ENCODE data around the gene CLIC4. TPM values are rescaled to one million over a fixed set of nuclear protein-coding genes. Genes with fewer than 3 reads are reported as not detected.

CLIC4 gene
- polyA plus RNA-seq, 1 donor (not counting 4 experiments of a cell fraction or from before 2014, with no cell fraction given) = 130 TPM

DNA sequence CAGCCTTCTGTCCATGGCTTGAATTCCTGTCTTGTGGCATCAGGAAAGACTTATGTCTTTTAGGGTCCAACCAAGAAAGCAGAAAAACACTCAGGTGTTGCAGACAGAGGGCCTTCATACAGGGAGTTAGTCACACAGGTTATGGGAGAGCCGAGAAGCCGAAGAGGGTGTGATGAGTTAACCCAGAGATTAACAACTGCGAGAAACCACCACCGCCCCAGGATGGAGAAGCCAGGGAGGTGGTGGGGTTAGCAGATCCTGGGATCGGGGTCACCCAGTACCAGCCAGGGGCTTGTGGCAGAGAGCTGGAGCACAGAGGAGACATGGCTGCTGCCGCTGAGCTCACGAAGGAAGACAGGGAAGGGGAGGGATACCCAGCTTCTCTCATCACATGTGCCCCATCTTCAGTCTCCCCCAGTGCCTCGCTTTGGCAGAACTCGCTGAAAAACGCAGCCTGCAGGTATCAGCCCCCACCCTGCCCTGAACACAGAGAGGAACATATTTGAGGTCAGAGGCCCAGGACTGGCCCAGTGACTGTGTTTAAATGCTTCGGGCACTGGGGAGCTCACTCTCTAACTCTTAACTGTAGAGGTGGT lies 126.2 kb downstream of the CLIC4 start:
- dilution Hi-C loops (cut with MboI; ENCODE audit: extremely low pct_ligation_motif_present, low sequenced_read_pairs) = no loop called here
- Histone ChIP-seq H2AFZ (ENCODE audit: control insufficient read depth, low read length) (no peak overlapping the region), H4K20me1 (ENCODE audit: control insufficient read depth, extremely low read depth, insufficient read depth, low read length) (no peaks in the 10 kb centered on the region), H3K4me1 (ENCODE audit: control insufficient read depth, extremely low read depth, insufficient read depth, low read length) (peaks cover 11% of the 10 kb centered on the region), H3K36me3 (ENCODE audit: control insufficient read depth in 2 of 2, extremely low read depth in 1 of 2, insufficient read depth in 2 of 2, low read length in 2 of 2) (no peaks in the 10 kb centered on the region), H3K27ac (ENCODE audit: control insufficient read depth, insufficient read depth, low read length) (no peak overlapping the region), H3K9me3 (ENCODE audit: control insufficient read depth, low read depth, low read length) (no peaks in the 10 kb centered on the region), H3K4me3 (ENCODE audit: control insufficient read depth in 2 of 3, extremely low read depth in 1 of 3, insufficient read depth in 2 of 3, low read depth in 1 of 3, low read length in 3 of 3) (no peak overlapping the region), H3K9ac (ENCODE audit: control insufficient read depth, extremely low read depth, insufficient read depth, low read length) (no peak overlapping the region), H3K4me2 (ENCODE audit: control insufficient read depth, extremely low read depth, insufficient read depth, low read depth, low read length) (no peak overlapping the region), H3K79me2 (ENCODE audit: control insufficient read depth, insufficient read depth, low read length) (no peaks in the 10 kb centered on the region), H3K9me1 (ENCODE audit: control insufficient read depth, extremely low read depth, insufficient read depth, low read length) (no peaks in the 10 kb centered on the region), H3K27me3 (ENCODE audit: control insufficient read depth, extremely low read depth, insufficient read depth, low read length) (peaks cover 7% of the 10 kb centered on the region)
- no peak for FAIRE-seq
- no peak for DNase-seq (ENCODE audit: low read depth, low spot score)
- no peak for TF ChIP-seq EZH2 (IDR thresholded peaks at IDR 0.05; ENCODE audit: low read length)
- TF ChIP-seq, protein P1, sequence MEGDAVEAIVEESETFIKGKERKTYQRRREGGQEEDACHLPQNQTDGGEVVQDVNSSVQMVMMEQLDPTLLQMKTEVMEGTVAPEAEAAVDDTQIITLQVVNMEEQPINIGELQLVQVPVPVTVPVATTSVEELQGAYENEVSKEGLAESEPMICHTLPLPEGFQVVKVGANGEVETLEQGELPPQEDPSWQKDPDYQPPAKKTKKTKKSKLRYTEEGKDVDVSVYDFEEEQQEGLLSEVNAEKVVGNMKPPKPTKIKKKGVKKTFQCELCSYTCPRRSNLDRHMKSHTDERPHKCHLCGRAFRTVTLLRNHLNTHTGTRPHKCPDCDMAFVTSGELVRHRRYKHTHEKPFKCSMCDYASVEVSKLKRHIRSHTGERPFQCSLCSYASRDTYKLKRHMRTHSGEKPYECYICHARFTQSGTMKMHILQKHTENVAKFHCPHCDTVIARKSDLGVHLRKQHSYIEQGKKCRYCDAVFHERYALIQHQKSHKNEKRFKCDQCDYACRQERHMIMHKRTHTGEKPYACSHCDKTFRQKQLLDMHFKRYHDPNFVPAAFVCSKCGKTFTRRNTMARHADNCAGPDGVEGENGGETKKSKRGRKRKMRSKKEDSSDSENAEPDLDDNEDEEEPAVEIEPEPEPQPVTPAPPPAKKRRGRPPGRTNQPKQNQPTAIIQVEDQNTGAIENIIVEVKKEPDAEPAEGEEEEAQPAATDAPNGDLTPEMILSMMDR (optimal IDR thresholded peaks at IDR 0.05 in 1 of 3, IDR thresholded peaks at IDR 0.05 in 1 of 3, conservative IDR thresholded peaks at IDR 0.05 in 1 of 3; ENCODE audit: extremely low read depth in 1 of 3, insufficient read depth in 2 of 3, low read length in 3 of 3) = no peak

DNA sequence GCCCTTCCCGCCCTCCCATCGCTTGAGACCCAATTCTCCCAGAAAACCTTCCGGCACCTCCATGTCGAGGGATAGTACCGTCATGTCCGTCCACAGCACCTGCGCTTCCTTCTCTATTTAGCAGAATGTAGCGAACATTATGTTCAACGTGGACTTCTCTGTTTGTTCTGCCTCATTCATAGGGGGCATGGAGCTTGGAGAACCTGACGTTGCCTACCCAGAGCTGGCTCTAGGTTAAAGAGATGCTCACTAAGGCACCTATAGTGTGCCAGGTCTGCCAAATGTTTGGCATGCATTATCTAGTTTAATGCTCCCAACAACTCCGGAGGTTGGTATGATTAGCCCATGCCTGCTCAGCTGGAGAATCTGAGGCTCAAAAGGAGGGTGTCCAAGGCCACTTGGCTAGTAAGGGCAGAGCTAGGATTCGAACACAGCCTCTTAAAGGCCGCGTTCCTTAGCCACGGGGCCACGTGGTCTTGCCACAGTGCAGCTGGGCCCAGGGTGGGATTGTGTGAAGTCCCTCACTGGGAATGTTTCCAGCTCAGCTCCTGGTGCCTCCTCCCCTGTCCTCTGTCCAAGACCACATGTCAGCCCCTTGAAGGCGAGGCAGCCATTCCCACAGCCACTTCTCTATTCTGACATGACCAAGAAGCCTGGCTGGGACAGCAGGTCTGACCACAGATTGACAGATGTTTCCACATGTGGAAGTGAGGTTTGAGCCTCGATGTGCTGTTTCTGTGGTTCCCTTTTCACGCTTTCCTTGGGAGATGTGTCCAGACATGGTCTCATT lies 127.0 kb downstream of the CLIC4 start:
- no peak for FAIRE-seq
- no peak overlapping the region for H3K4me2 ChIP-seq (ENCODE audit: control insufficient read depth, extremely low read depth, insufficient read depth, low read depth, low read length)
- dilution Hi-C loops (cut with MboI; ENCODE audit: extremely low pct_ligation_motif_present, low sequenced_read_pairs) = no loop called here

More for the DNA sequence above, 127.0 kb downstream of the CLIC4 start:
- H4K20me1 ChIP-seq (ENCODE audit: control insufficient read depth, extremely low read depth, insufficient read depth, low read length) = no peaks in the 10 kb centered on the region
- H3K9me1 ChIP-seq (ENCODE audit: control insufficient read depth, extremely low read depth, insufficient read depth, low read length) = no peaks in the 10 kb centered on the region
- H3K27me3 ChIP-seq (ENCODE audit: control insufficient read depth, extremely low read depth, insufficient read depth, low read length) = peaks cover 7% of the 10 kb centered on the region
- no peak overlapping the region for H2AFZ ChIP-seq (ENCODE audit: control insufficient read depth, low read length)
- H3K79me2 ChIP-seq (ENCODE audit: control insufficient read depth, insufficient read depth, low read length) = no peaks in the 10 kb centered on the region
- TF ChIP-seq, protein P1 (optimal IDR thresholded peaks at IDR 0.05 in 1 of 3, IDR thresholded peaks at IDR 0.05 in 1 of 3, conservative IDR thresholded peaks at IDR 0.05 in 1 of 3; ENCODE audit: extremely low read depth in 1 of 3, insufficient read depth in 2 of 3, low read length in 3 of 3) = no peak
- no peak for TF ChIP-seq EZH2 (IDR thresholded peaks at IDR 0.05; ENCODE audit: low read length)
- H3K4me1 ChIP-seq (ENCODE audit: control insufficient read depth, extremely low read depth, insufficient read depth, low read length) = peaks cover 13% of the 10 kb centered on the region
- H3K36me3 ChIP-seq (ENCODE audit: control insufficient read depth in 2 of 2, extremely low read depth in 1 of 2, insufficient read depth in 2 of 2, low read length in 2 of 2) = no peaks in the 10 kb centered on the region
- no peak for DNase-seq (ENCODE audit: low read depth, low spot score)
- no peak overlapping the region for H3K9ac ChIP-seq (ENCODE audit: control insufficient read depth, extremely low read depth, insufficient read depth, low read length)
- H3K27ac ChIP-seq (ENCODE audit: control insufficient read depth, insufficient read depth, low read length) = no peak overlapping the region
- no peak overlapping the region for H3K4me3 ChIP-seq (ENCODE audit: control insufficient read depth in 2 of 3, extremely low read depth in 1 of 3, insufficient read depth in 2 of 3, low read depth in 1 of 3, low read length in 3 of 3)
- no peaks in the 10 kb centered on the region for H3K9me3 ChIP-seq (ENCODE audit: control insufficient read depth, low read depth, low read length)

Measured in keratinocyte (primary cell).